ENCODE data around the gene CAMK1.
"Not testable (repeated sequence)": the region's sequence is repeated elsewhere in the genome, so short reads cannot be mapped to it uniquely, and the experiment has no call there.

Gene CAMK1

GRCh38 chr3:9792405-9793160 lies 22.8 kb upstream of the CAMK1 start, which contains the start of the genes ARPC4 and TADA3:
ARPC4 (plus strand) TSS chr3:9793082; CDS start chr3:9793122, 40 bp downstream.
TADA3 (minus strand) TSS chr3:9792473; CDS start chr3:9791466, 1,007 bp downstream.
- peak; percentile 96 for DNase-seq

- DNase-seq, result no peak
These were observed 22.1 kb upstream of the CAMK1 start for GRCh38 chr3:9791790-9792404.

- no peak for DNase-seq
These were observed 21.4 kb upstream of the CAMK1 start for GRCh38 chr3:9791127-9791526.

- DNase-seq, result no peak
These were observed 18.0 kb upstream of the CAMK1 start for GRCh38 chr3:9787714-9788113.

- DNase-seq, result no peak
These were observed 17.3 kb upstream of the CAMK1 start for GRCh38 chr3:9786825-9787669.

GRCh38 chr3:9786209-9786739 lies 16.5 kb upstream of the CAMK1 start:
- DNase-seq, result no peak

GRCh38 chr3:9785602-9786001 lies 15.9 kb upstream of the CAMK1 start:
- DNase-seq, result no peak

- DNase-seq, result no peak
These were observed 15.2 kb upstream of the CAMK1 start for GRCh38 chr3:9784965-9785364.

- no peak for DNase-seq
These were observed 14.2 kb upstream of the CAMK1 start for GRCh38 chr3:9783954-9784353.

- DNase-seq, result no peak
These were observed 13.0 kb upstream of the CAMK1 start for GRCh38 chr3:9782770-9783169.

- no peak for DNase-seq
These were observed 12.3 kb upstream of the CAMK1 start for GRCh38 chr3:9781978-9782603.

GRCh38 chr3:9781551-9781950 lies 11.8 kb upstream of the CAMK1 start:
- DNase-seq, result no peak

GRCh38 chr3:9780910-9781309 lies 11.2 kb upstream of the CAMK1 start:
- no peak for DNase-seq

GRCh38 chr3:9780458-9780812 lies 10.7 kb upstream of the CAMK1 start:
- no peak for DNase-seq

GRCh38 chr3:9779721-9780457 lies 10.1 kb upstream of the CAMK1 start:
- no peak for DNase-seq

GRCh38 chr3:9779075-9779593 lies 9.4 kb upstream of the CAMK1 start:
- DNase-seq, result no peak

GRCh38 chr3:9778143-9779074 lies 8.7 kb upstream of the CAMK1 start:
- DNase-seq, result no peak

GRCh38 chr3:9777694-9778021 lies 7.9 kb upstream of the CAMK1 start:
- no peak for DNase-seq

GRCh38 chr3:9776896-9777693 lies 7.3 kb upstream of the CAMK1 start:
- no peak for DNase-seq

- not testable (repeated sequence) for DNase-seq
These were observed 1.3 kb upstream of the CAMK1 start for GRCh38 chr3:9771007-9771406.

Data from right forelimb (tissue), 1 donor.